BLaER1 treated with 17β-estradiol and CSF1 and Interleukin-3, amounts not matched to agents 10 nM and 100 nM (cell line): ENCODE measurements around the gene LGALS9.
A peak's percentile ranks its signal among the peaks of the same experiment; 100 is the strongest.
"Not testable (repeated sequence)": the region's sequence is repeated elsewhere in the genome, so short reads cannot be mapped to it uniquely, and the experiment has no call there.

Experiments
- H3K27ac ChIP-seq, 11 experiments: shearing (Covaris generic); formaldehyde crosslinking; 2 replicates each; pipeline ENCODE4 v1.8.1; 2022
- H3K27me3 ChIP-seq, 11 experiments: shearing (Covaris generic); formaldehyde crosslinking; 2 replicates each; pipeline ENCODE4 v1.8.1; 2022
- H3K36me3 ChIP-seq, 11 experiments: shearing (Covaris generic); formaldehyde crosslinking; 2 replicates each; pipeline ENCODE4 v1.8.1; 2022
- H3K4me1 ChIP-seq, 10 experiments: shearing (Covaris generic); formaldehyde crosslinking; 2 replicates each; pipeline ENCODE4 v1.8.1; 2022
- H3K4me2 ChIP-seq, 11 experiments: shearing (Covaris generic); formaldehyde crosslinking; 2 replicates each; pipeline ENCODE4 v1.8.1; 2022
- H3K4me3 ChIP-seq, 10 experiments: shearing (Covaris generic); formaldehyde crosslinking; 2 replicates each; pipeline ENCODE4 v1.8.1; 2022
- H3K9ac ChIP-seq, 11 experiments: shearing (Covaris generic); formaldehyde crosslinking; 2 replicates each; pipeline ENCODE4 v1.8.1; 2022
- H3K9me3 ChIP-seq, 11 experiments: shearing (Covaris generic); formaldehyde crosslinking; replicated peaks in 1 of 11; 2 replicates each; pipeline ENCODE4 v1.8.1; 2022
- H4K20me1 ChIP-seq, 11 experiments: shearing (Covaris generic); formaldehyde crosslinking; 2 replicates each; pipeline ENCODE4 v1.8.1; 2022
- Cebpa-rat ChIP-seq, 11 experiments: shearing (Covaris generic); IDR thresholded peaks; 2 replicates each; pipeline ENCODE4 v1.8.1; 2022

Gene LGALS9

GRCh38 chr17:27649929-27650328 lies 18.9 kb downstream of the LGALS9 start:
- Histone ChIP-seq H3K4me1 (peaks cover 0 to 39% (median 32%) of the 10 kb centered on the region in 10 experiments; a peak in 14 of 20 replicates), H3K4me3 (no peak overlapping the region), H3K4me2 (no peak overlapping the region), H3K9ac (no peak overlapping the region), H3K27ac (no peak overlapping the region), H3K9me3 (no peaks in the 10 kb centered on the region), H3K36me3 (peaks cover 11 to 30% (median 24%) of the 10 kb centered on the region in 11 experiments; a peak in 19 of 22 replicates), H4K20me1 (peaks cover 0 to 25% (median 0%) of the 10 kb centered on the region in 11 experiments; a peak in 2 of 22 replicates), H3K27me3 (no peaks in the 10 kb centered on the region)
- no peak for TF ChIP-seq Cebpa-rat (IDR thresholded peaks at IDR 0.05)

GRCh38 chr17:27650836-27651235 lies 19.8 kb downstream of the LGALS9 start:
- no peak overlapping the region; a peak in 1 of 22 replicates for H3K9ac ChIP-seq
- H3K27me3 ChIP-seq = no peaks in the 10 kb centered on the region
- peaks cover 0 to 32% (median 0%) of the 10 kb centered on the region in 11 experiments; a peak in 2 of 22 replicates for H4K20me1 ChIP-seq
- H3K36me3 ChIP-seq = peaks cover 11 to 30% (median 24%) of the 10 kb centered on the region in 11 experiments; a peak in 19 of 22 replicates
- no peak for TF ChIP-seq Cebpa-rat (IDR thresholded peaks at IDR 0.05)
- H3K9me3 ChIP-seq = no peaks in the 10 kb centered on the region
- H3K4me1 ChIP-seq = peaks cover 0 to 39% (median 32%) of the 10 kb centered on the region in 10 experiments; a peak in 14 of 20 replicates
- H3K4me2 ChIP-seq = peak overlapping the region in 2 of 11 experiments; percentile 15 to 70; a peak in 4 of 22 replicates
- no peak overlapping the region for H3K4me3 ChIP-seq
- no peak overlapping the region; a peak in 1 of 22 replicates for H3K27ac ChIP-seq

GRCh38 chr17:27651411-27652345 lies 20.7 kb downstream of the LGALS9 start:
- Histone ChIP-seq H3K4me1 (peaks cover 0 to 39% (median 32%) of the 10 kb centered on the region in 10 experiments; a peak in 14 of 20 replicates), H3K27me3 (no peaks in the 10 kb centered on the region), H3K36me3 (peaks cover 8 to 23% (median 16%) of the 10 kb centered on the region in 11 experiments; a peak in 19 of 22 replicates), H3K27ac (peak overlapping the region in 1 of 11 experiments; percentile 15; a peak in 1 of 22 replicates), H3K9me3 (no peaks in the 10 kb centered on the region), H4K20me1 (peaks cover 0 to 30% (median 0%) of the 10 kb centered on the region in 11 experiments; a peak in 2 of 22 replicates), H3K4me3 (no peak overlapping the region), H3K4me2 (peak overlapping the region in 9 of 11 experiments; percentile 18 to 76 (median 52); a peak in 16 of 22 replicates), H3K9ac (peak overlapping the region in 3 of 11 experiments; percentile 3 to 23 (median 12); a peak in 2 of 22 replicates)
- TF ChIP-seq Cebpa-rat (IDR thresholded peaks at IDR 0.05) = no peak

- H3K4me1 ChIP-seq = peaks cover 0 to 39% (median 32%) of the 10 kb centered on the region in 10 experiments; a peak in 14 of 20 replicates
- H3K9ac ChIP-seq, H3K27me3 ChIP-seq, H3K9me3 ChIP-seq, H3K4me3 ChIP-seq, H3K36me3 ChIP-seq, H3K27ac ChIP-seq: not testable (repeated sequence)
- H4K20me1 ChIP-seq = peaks cover 0 to 19% (median 0%) of the 10 kb centered on the region in 11 experiments; a peak in 3 of 22 replicates
- H3K4me2 ChIP-seq = peak overlapping the region in 6 of 11 experiments; percentile 22 to 71 (median 42); a peak in 10 of 22 replicates
These were observed 22.5 kb downstream of the LGALS9 start for GRCh38 chr17:27653449-27653971.

- peaks cover 0 to under 1% (median 0%) of the 10 kb centered on the region in 11 experiments; a peak in 2 of 22 replicates for H3K36me3 ChIP-seq
- peak overlapping the region in 3 of 11 experiments; percentile 15 to 48 (median 42); a peak in 3 of 22 replicates for H3K27ac ChIP-seq
- H3K4me3 ChIP-seq = no peak overlapping the region
- H3K4me1 ChIP-seq = peaks cover 0 to 39% (median 32%) of the 10 kb centered on the region in 10 experiments; a peak in 14 of 20 replicates
- peak overlapping the region in 6 of 11 experiments; percentile 1 to 71 (median 31); a peak in 8 of 22 replicates for H3K4me2 ChIP-seq
- H3K9ac ChIP-seq = no peak overlapping the region
- TF ChIP-seq Cebpa-rat (IDR thresholded peaks at IDR 0.05) = no peak
- no peaks in the 10 kb centered on the region for H3K27me3 ChIP-seq
- H3K9me3 ChIP-seq = no peaks in the 10 kb centered on the region
- H4K20me1 ChIP-seq = peaks cover 0 to 19% (median 0%) of the 10 kb centered on the region in 11 experiments; a peak in 3 of 22 replicates
These were observed 23.1 kb downstream of the LGALS9 start for GRCh38 chr17:27654136-27654535.

- H3K27ac ChIP-seq = peak overlapping the region in 2 of 11 experiments; percentile 42 to 48; a peak in 2 of 22 replicates
- no peak for TF ChIP-seq Cebpa-rat (IDR thresholded peaks at IDR 0.05)
- H3K4me3 ChIP-seq = no peak overlapping the region
- H4K20me1 ChIP-seq = peaks cover 0 to 15% (median 0%) of the 10 kb centered on the region in 11 experiments; a peak in 3 of 22 replicates
- H3K4me2 ChIP-seq = peak overlapping the region in 5 of 11 experiments; percentile 1 to 71 (median 36); a peak in 4 of 22 replicates
- H3K36me3 ChIP-seq = no peaks in the 10 kb centered on the region; a peak in 1 of 22 replicates
- H3K4me1 ChIP-seq = peaks cover 0 to 39% (median 32%) of the 10 kb centered on the region in 10 experiments; a peak in 14 of 20 replicates
- no peak overlapping the region for H3K9ac ChIP-seq
- no peaks in the 10 kb centered on the region for H3K9me3 ChIP-seq
- no peaks in the 10 kb centered on the region for H3K27me3 ChIP-seq
These were observed 23.9 kb downstream of the LGALS9 start for GRCh38 chr17:27654654-27655524.

- not testable (repeated sequence) for H3K9ac ChIP-seq, H3K4me3 ChIP-seq, H3K9me3 ChIP-seq, H3K27me3 ChIP-seq, H4K20me1 ChIP-seq, H3K36me3 ChIP-seq, H3K4me2 ChIP-seq, H3K27ac ChIP-seq
- peaks cover 0 to 39% (median 32%) of the 10 kb centered on the region in 10 experiments; a peak in 14 of 20 replicates for H3K4me1 ChIP-seq
These were observed 24.6 kb downstream of the LGALS9 start for GRCh38 chr17:27655525-27656111.

- H3K27ac ChIP-seq, H3K9me3 ChIP-seq, H3K4me2 ChIP-seq, H4K20me1 ChIP-seq, H3K4me3 ChIP-seq, H3K27me3 ChIP-seq, H3K9ac ChIP-seq, H3K36me3 ChIP-seq: not testable (repeated sequence)
- peaks cover 0 to 30% (median 25%) of the 10 kb centered on the region in 10 experiments; a peak in 14 of 20 replicates for H3K4me1 ChIP-seq
These were observed 25.6 kb downstream of the LGALS9 start for GRCh38 chr17:27656620-27657019.
